Measurements from ENCODE around the gene DIP2C. TPM values are rescaled to one million over a fixed set of nuclear protein-coding genes. Genes with fewer than 3 reads are reported as not detected.

Gene DIP2C
- total RNA-seq, 4 donors from 2014 or later: 8.4 to 22.7 (median 16.8) TPM

- H3K9me3 ChIP-seq: no peaks in the 10 kb centered on the region
- no peak for DNase-seq
- no peak overlapping the region for H3K27ac ChIP-seq
- no peaks in the 10 kb centered on the region for H3K36me3 ChIP-seq
- no peaks in the 10 kb centered on the region for H3K4me1 ChIP-seq
- TF ChIP-seq CTCF (IDR thresholded peaks at IDR 0.05) (no peak), POLR2A (IDR thresholded peaks at IDR 0.05) (no peak)
- H3K4me3 ChIP-seq: no peak overlapping the region
- no peaks in the 10 kb centered on the region for H3K27me3 ChIP-seq
These were observed 37.8 kb upstream of the DIP2C start for GRCh38 chr10:727162-727790.

GRCh38 chr10:725786-726185 lies 36.3 kb upstream of the DIP2C start:
- TF ChIP-seq POLR2A (IDR thresholded peaks at IDR 0.05) (no peak), CTCF (IDR thresholded peaks at IDR 0.05) (no peak)
- H3K4me3 ChIP-seq: no peak overlapping the region

GRCh38 chr10:725302-725701 lies 35.8 kb upstream of the DIP2C start:
- TF ChIP-seq POLR2A (IDR thresholded peaks at IDR 0.05): no peak
- TF ChIP-seq CTCF (IDR thresholded peaks at IDR 0.05): no peak
- DNase-seq: no peak
- H3K36me3 ChIP-seq: no peaks in the 10 kb centered on the region
- H3K27ac ChIP-seq: no peak overlapping the region
- H3K9me3 ChIP-seq: no peaks in the 10 kb centered on the region
- H3K27me3 ChIP-seq: no peaks in the 10 kb centered on the region
- no peak overlapping the region for H3K4me3 ChIP-seq
- no peaks in the 10 kb centered on the region for H3K4me1 ChIP-seq

More at GRCh38 chr10:725786-726185, 36.3 kb upstream of the DIP2C start:
- Histone ChIP-seq H3K27me3 (no peaks in the 10 kb centered on the region), H3K9me3 (no peaks in the 10 kb centered on the region), H3K36me3 (no peaks in the 10 kb centered on the region), H3K4me1 (no peaks in the 10 kb centered on the region), H3K27ac (no peak overlapping the region)
- no peak for DNase-seq

GRCh38 chr10:723973-724372 lies 34.5 kb upstream of the DIP2C start:
- H3K9me3 ChIP-seq: no peaks in the 10 kb centered on the region
- TF ChIP-seq POLR2A (IDR thresholded peaks at IDR 0.05): no peak
- TF ChIP-seq CTCF (IDR thresholded peaks at IDR 0.05): no peak
- no peak overlapping the region for H3K4me3 ChIP-seq
- no peaks in the 10 kb centered on the region for H3K4me1 ChIP-seq
- no peaks in the 10 kb centered on the region for H3K27me3 ChIP-seq
- H3K36me3 ChIP-seq: no peaks in the 10 kb centered on the region
- H3K27ac ChIP-seq: no peak overlapping the region
- DNase-seq: no peak

- TF ChIP-seq POLR2A (IDR thresholded peaks at IDR 0.05): no peak
- TF ChIP-seq CTCF (IDR thresholded peaks at IDR 0.05): no peak
- H3K4me1 ChIP-seq: no peaks in the 10 kb centered on the region
These were observed 33.0 kb upstream of the DIP2C start for GRCh38 chr10:722281-723060.

More at GRCh38 chr10:722281-723060, 33.0 kb upstream of the DIP2C start:
- DNase-seq: no peak
- no peaks in the 10 kb centered on the region for H3K9me3 ChIP-seq
- H3K27ac ChIP-seq: no peak overlapping the region
- H3K27me3 ChIP-seq: no peaks in the 10 kb centered on the region
- H3K36me3 ChIP-seq: no peaks in the 10 kb centered on the region
- H3K4me3 ChIP-seq: no peak overlapping the region
